H9 (cell line): ENCODE measurements around the gene PRKAG1. TPM values are rescaled to one million over a fixed set of nuclear protein-coding genes. Genes with fewer than 3 reads are reported as not detected.

Experiments
- DNase-seq: peaks from one replicate; pipeline ENCODE4 v3.0.0-alpha.2; 2017
- H2AFZ ChIP-seq: one replicate; pipeline ENCODE4 v1.6.1; 2013; ENCODE audit warnings: mild to moderate bottlenecking, low read length, control low read depth, moderate library complexity
- H2AK5ac ChIP-seq: 2 replicates; pipeline ENCODE4 v1.6.1; 2013; ENCODE audit warnings: low read length, control low read depth, mixed read lengths; ENCODE audit not compliant: insufficient read length
- H2BK120ac ChIP-seq: one replicate; pipeline ENCODE4 v1.6.1; 2013; ENCODE audit warnings: low read depth, mild to moderate bottlenecking, low read length, control low read depth, inconsistent platforms; ENCODE audit not compliant: poor library complexity, severe bottlenecking
- H2BK12ac ChIP-seq: 2 replicates; pipeline ENCODE4 v1.6.1; 2013; ENCODE audit warnings: low read length, control low read depth, mixed read lengths, low read depth; ENCODE audit not compliant: insufficient read length
- H2BK15ac ChIP-seq: 2 replicates; pipeline ENCODE4 v1.6.1; 2013; ENCODE audit warnings: low read depth, low read length, control low read depth
- H2BK20ac ChIP-seq: one replicate; pipeline ENCODE4 v1.6.1; 2013; ENCODE audit warnings: low read depth, mild to moderate bottlenecking, low read length, control low read depth, inconsistent platforms; ENCODE audit not compliant: poor library complexity, severe bottlenecking
- H2BK5ac ChIP-seq: 2 replicates; pipeline ENCODE4 v1.6.1; 2013; ENCODE audit warnings: low read length, control low read depth, mixed read lengths; ENCODE audit not compliant: insufficient read length
- H3K14ac ChIP-seq: 2 replicates; pipeline ENCODE4 v1.6.1; 2013; ENCODE audit warnings: low read length, control low read depth; ENCODE audit not compliant: insufficient read depth
- H3K18ac ChIP-seq: 2 replicates; pipeline ENCODE4 v1.6.1; 2013; ENCODE audit warnings: low read depth, mild to moderate bottlenecking, mixed read lengths, low read length, control low read depth; ENCODE audit not compliant: insufficient read length
- H3K23ac ChIP-seq: 2 replicates; pipeline ENCODE4 v1.6.1; 2013; ENCODE audit warnings: low read length, control low read depth, mixed read lengths, low read depth; ENCODE audit not compliant: insufficient read length
- H3K23me2 ChIP-seq: 2 replicates; pipeline ENCODE4 v1.6.1; 2013; ENCODE audit warnings: low read depth, mild to moderate bottlenecking, mixed read lengths, low read length, control low read depth; ENCODE audit not compliant: insufficient read length, poor library complexity, severe bottlenecking
- H3K27ac ChIP-seq: 2 replicates; pipeline ENCODE4 v1.5.1; 2013; ENCODE audit warnings: low read length, control low read depth, mixed read lengths, low read depth; ENCODE audit not compliant: insufficient read length
- H3K27me3 ChIP-seq: 2 replicates; pipeline ENCODE4 v1.6.1; 2013; ENCODE audit warnings: low read length, control low read depth, inconsistent platforms; ENCODE audit not compliant: insufficient read depth
- H3K4ac ChIP-seq: 2 replicates; pipeline ENCODE4 v1.6.1; 2013; ENCODE audit warnings: low read depth, mild to moderate bottlenecking, control low read depth, inconsistent platforms, low read length, moderate library complexity
- H3K4me1 ChIP-seq: 2 replicates; pipeline ENCODE4 v1.6.1; 2013; ENCODE audit warnings: low read length, control low read depth, inconsistent platforms; ENCODE audit not compliant: insufficient read depth
- H3K4me2 ChIP-seq: 2 replicates; pipeline ENCODE4 v1.6.1; 2013; ENCODE audit warnings: low read length, control low read depth, mixed read lengths; ENCODE audit not compliant: insufficient read length, insufficient read depth
- H3K56ac ChIP-seq: 2 replicates; pipeline ENCODE4 v1.6.1; 2013; ENCODE audit warnings: low read depth, mild to moderate bottlenecking, mixed read lengths, low read length, control low read depth; ENCODE audit not compliant: insufficient read length
- H3K79me1 ChIP-seq: 2 replicates; pipeline ENCODE4 v1.6.1; 2013; ENCODE audit warnings: low read depth, mild to moderate bottlenecking, moderate library complexity, low read length, control low read depth, inconsistent platforms; ENCODE audit not compliant: insufficient read depth, poor library complexity, severe bottlenecking
- H3K79me2 ChIP-seq: 2 replicates; pipeline ENCODE4 v1.6.1; 2013; ENCODE audit warnings: low read length, control low read depth, inconsistent platforms; ENCODE audit not compliant: insufficient read depth
- H3K9ac ChIP-seq: 2 replicates; pipeline ENCODE4 v1.6.1; 2013; ENCODE audit warnings: low read length, control low read depth, mixed read lengths; ENCODE audit not compliant: insufficient read length; ENCODE audit errors: extremely low read depth
- H3K9me3 ChIP-seq: one replicate; pipeline ENCODE4 v1.6.1; 2013; ENCODE audit warnings: low read depth, low read length, inconsistent platforms; ENCODE audit not compliant: control insufficient read depth
- H3T11ph ChIP-seq: one replicate; pipeline ENCODE4 v1.6.1; 2013; ENCODE audit warnings: mild to moderate bottlenecking, low read length, control low read depth, inconsistent platforms
- H4K20me1 ChIP-seq: one replicate; pipeline ENCODE4 v1.6.1; 2013; ENCODE audit not compliant: control insufficient read depth, insufficient read length, insufficient read depth
- H4K5ac ChIP-seq: 2 replicates; pipeline ENCODE4 v1.6.1; 2013; ENCODE audit warnings: low read depth, mild to moderate bottlenecking, mixed read lengths, low read length, control low read depth; ENCODE audit not compliant: insufficient read length
- H4K8ac ChIP-seq: replicated peaks from 2 replicates; pipeline ENCODE4 v1.6.1; 2013; ENCODE audit warnings: low read length, control low read depth, mixed read lengths, low read depth; ENCODE audit not compliant: insufficient read length
- H4K91ac ChIP-seq: 2 replicates; pipeline ENCODE4 v1.6.1; 2013; ENCODE audit warnings: low read depth, mild to moderate bottlenecking, moderate library complexity, mixed read lengths, low read length, control low read depth; ENCODE audit not compliant: insufficient read length
- H3K27ac Mint-ChIP-seq, 3 experiments: 2 replicates in 2 of 3; 3 replicates in 1 of 3; pipeline ENCODE4 v1.8.0; 2020 to 2021; ENCODE audit warnings: mixed read lengths in 3 of 3, mild to moderate bottlenecking in 1 of 3, moderate library complexity in 1 of 3
- H3K27me3 Mint-ChIP-seq: 2 replicates; pipeline ENCODE4 v1.8.0; 2021; ENCODE audit warnings: low read depth, mild to moderate bottlenecking, moderate library complexity, mixed read lengths
- H3K36me3 Mint-ChIP-seq, 3 experiments: 2 replicates in 2 of 3; 3 replicates in 1 of 3; pipeline ENCODE4 v1.8.0; 2020 to 2021; ENCODE audit warnings: low read depth in 3 of 3, mixed read lengths in 3 of 3; ENCODE audit not compliant: insufficient read depth in 1 of 3
- H3K4me1 Mint-ChIP-seq, 2 experiments: 2 replicates each; pipeline ENCODE4 v1.8.0; 2020; ENCODE audit warnings: mixed read lengths in 2 of 2
- H3K4me3 Mint-ChIP-seq, 2 experiments: 2 replicates in 1 of 2; 3 replicates in 1 of 2; pipeline ENCODE4 v1.8.0; 2020 to 2021; ENCODE audit warnings: mild to moderate bottlenecking in 2 of 2, mixed read lengths in 2 of 2, moderate library complexity in 1 of 2
- H3K9me3 Mint-ChIP-seq, 2 experiments: 2 replicates in 1 of 2; 3 replicates in 1 of 2; pipeline ENCODE4 v1.8.0; 2020; ENCODE audit warnings: mild to moderate bottlenecking in 2 of 2, mixed read lengths in 2 of 2, moderate library complexity in 1 of 2
- WGBS: extraction: QIAGEN DNeasy Blood & Tissue Kit; methylation state at CpG from one replicate; pipeline ENCODE4 v1.1.7; 2013; ENCODE audit warnings: missing lambda C conversion rate, low lambda C conversion rate, mixed read lengths; ENCODE audit not compliant: insufficient read length; ENCODE audit errors: extremely low coverage; 5-methylcytosine and 5-hydroxymethylcytosine counted together
- total RNA-seq: library from RNA; stranded (reverse); gene quantifications from 2 replicates; pipeline ENCODE4 v1.2.1, GENCODE V29; 2021
- TF ChIP-seq, protein P1 (sequence below): fragments of 200-600 bp; sonication (generic); conservative IDR thresholded peaks from 3 replicates; pipeline ENCODE4 v1.8.0; 2021; ENCODE audit warnings: antibody characterized with exemption, mild to moderate bottlenecking

Gene PRKAG1
- total RNA-seq, 1 experiment from 2014 or later: 34.8 TPM

- Histone ChIP-seq H3K27ac (no peak overlapping the region), H2AK5ac (no peak overlapping the region), H2BK120ac (no peak overlapping the region), H3K14ac (no peak overlapping the region), H3K23ac (no peak overlapping the region), H3K9me3 (no peaks in the 10 kb centered on the region), H2BK12ac (no peak overlapping the region), H4K91ac (no peak overlapping the region), H4K5ac (no peak overlapping the region), H2BK15ac (no peak overlapping the region), H3T11ph (no peak overlapping the region), H3K18ac (no peak overlapping the region), H3K56ac (no peak overlapping the region), H3K27me3 (peaks cover 54% of the 10 kb centered on the region), H3K23me2 (peaks cover 4% of the 10 kb centered on the region), H2AFZ (no peak overlapping the region), H3K79me2 (no peaks in the 10 kb centered on the region), H2BK20ac (no peak overlapping the region), H2BK5ac (no peak overlapping the region), H3K4me2 (no peak overlapping the region), H4K8ac (no peak overlapping the region), H3K4me1 (no peaks in the 10 kb centered on the region), H3K4ac (no peak overlapping the region), H3K79me1 (no peaks in the 10 kb centered on the region), H4K20me1 (no peaks in the 10 kb centered on the region), H3K9ac (no peak overlapping the region)
- H3K4me1 Mint-ChIP-seq: peaks cover 10 to 33% of the 10 kb centered on the region in 2 experiments
- peaks cover 97% of the 10 kb centered on the region for H3K27me3 Mint-ChIP-seq
- H3K36me3 Mint-ChIP-seq: no peaks in the 10 kb centered on the region
- TF ChIP-seq, protein P1, sequence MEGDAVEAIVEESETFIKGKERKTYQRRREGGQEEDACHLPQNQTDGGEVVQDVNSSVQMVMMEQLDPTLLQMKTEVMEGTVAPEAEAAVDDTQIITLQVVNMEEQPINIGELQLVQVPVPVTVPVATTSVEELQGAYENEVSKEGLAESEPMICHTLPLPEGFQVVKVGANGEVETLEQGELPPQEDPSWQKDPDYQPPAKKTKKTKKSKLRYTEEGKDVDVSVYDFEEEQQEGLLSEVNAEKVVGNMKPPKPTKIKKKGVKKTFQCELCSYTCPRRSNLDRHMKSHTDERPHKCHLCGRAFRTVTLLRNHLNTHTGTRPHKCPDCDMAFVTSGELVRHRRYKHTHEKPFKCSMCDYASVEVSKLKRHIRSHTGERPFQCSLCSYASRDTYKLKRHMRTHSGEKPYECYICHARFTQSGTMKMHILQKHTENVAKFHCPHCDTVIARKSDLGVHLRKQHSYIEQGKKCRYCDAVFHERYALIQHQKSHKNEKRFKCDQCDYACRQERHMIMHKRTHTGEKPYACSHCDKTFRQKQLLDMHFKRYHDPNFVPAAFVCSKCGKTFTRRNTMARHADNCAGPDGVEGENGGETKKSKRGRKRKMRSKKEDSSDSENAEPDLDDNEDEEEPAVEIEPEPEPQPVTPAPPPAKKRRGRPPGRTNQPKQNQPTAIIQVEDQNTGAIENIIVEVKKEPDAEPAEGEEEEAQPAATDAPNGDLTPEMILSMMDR: no peak
- DNase-seq: no peak
- H3K27ac Mint-ChIP-seq: no peak overlapping the region
- no CpG with 5 or more reads among the region's 10 CpGs for WGBS
- H3K9me3 Mint-ChIP-seq: peaks cover 0 to 2% of the 10 kb centered on the region in 2 experiments; a peak in 3 of 5 replicates
- H3K4me3 Mint-ChIP-seq: no peak overlapping the region
Observed at GRCh38 chr12:48985475-48985897, 33.1 kb downstream of the PRKAG1 start.
